Epithelial cell of proximal tubule (primary cell): Measurements from ENCODE around the gene ENTHD1. TPM values are rescaled to one million over a fixed set of nuclear protein-coding genes. Genes with fewer than 3 reads are reported as not detected.

Source experiments
- DNase-seq: peaks from one replicate; pipeline ENCODE4 v3.0.0-alpha.2; 2011; ENCODE audit warnings: low read depth
- H3K4me3 ChIP-seq: 2 replicates; pipeline ENCODE4 v1.5.1; 2011; ENCODE audit warnings: low read depth, mild to moderate bottlenecking, low read length
- total RNA-seq: library from RNA; depleted of rRNA; stranded (reverse); fragments of >200 nt; gene quantifications from 2 replicates; pipeline ENCODE4 v1.2.3, GENCODE V29; 2015
- TF ChIP-seq, protein P1 (sequence below): conservative IDR thresholded peaks from 2 replicates; pipeline ENCODE4 v1.5.1; 2012; ENCODE audit warnings: low read depth, mild to moderate bottlenecking, low read length

ENTHD1 gene
- total RNA-seq, 1 donor from 2014 or later: not detected

DNA sequence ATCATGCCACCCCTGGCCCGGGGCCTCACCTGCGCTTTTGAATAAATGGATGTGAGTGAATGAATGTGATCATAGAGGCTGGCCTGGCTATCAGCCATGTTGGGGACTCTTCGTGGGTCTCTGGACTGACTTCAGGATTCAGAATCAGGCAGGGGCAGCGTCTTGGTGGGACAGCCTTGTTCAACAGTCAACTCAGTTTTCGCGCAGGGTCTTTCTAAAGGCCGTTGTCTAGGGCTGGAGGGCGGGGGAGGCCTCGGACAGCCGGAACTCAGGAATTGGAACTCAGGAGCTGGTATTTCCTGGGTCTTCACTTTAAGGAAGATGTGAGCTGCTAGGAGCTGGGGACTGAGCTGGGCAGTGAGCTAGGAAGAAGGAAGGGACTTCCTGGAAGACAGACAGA, 177.0 kb downstream of the ENTHD1 start:
- no peak overlapping the region for H3K4me3 ChIP-seq
- DNase-seq: no peak
- TF ChIP-seq, protein P1, sequence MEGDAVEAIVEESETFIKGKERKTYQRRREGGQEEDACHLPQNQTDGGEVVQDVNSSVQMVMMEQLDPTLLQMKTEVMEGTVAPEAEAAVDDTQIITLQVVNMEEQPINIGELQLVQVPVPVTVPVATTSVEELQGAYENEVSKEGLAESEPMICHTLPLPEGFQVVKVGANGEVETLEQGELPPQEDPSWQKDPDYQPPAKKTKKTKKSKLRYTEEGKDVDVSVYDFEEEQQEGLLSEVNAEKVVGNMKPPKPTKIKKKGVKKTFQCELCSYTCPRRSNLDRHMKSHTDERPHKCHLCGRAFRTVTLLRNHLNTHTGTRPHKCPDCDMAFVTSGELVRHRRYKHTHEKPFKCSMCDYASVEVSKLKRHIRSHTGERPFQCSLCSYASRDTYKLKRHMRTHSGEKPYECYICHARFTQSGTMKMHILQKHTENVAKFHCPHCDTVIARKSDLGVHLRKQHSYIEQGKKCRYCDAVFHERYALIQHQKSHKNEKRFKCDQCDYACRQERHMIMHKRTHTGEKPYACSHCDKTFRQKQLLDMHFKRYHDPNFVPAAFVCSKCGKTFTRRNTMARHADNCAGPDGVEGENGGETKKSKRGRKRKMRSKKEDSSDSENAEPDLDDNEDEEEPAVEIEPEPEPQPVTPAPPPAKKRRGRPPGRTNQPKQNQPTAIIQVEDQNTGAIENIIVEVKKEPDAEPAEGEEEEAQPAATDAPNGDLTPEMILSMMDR: no peak

DNA sequence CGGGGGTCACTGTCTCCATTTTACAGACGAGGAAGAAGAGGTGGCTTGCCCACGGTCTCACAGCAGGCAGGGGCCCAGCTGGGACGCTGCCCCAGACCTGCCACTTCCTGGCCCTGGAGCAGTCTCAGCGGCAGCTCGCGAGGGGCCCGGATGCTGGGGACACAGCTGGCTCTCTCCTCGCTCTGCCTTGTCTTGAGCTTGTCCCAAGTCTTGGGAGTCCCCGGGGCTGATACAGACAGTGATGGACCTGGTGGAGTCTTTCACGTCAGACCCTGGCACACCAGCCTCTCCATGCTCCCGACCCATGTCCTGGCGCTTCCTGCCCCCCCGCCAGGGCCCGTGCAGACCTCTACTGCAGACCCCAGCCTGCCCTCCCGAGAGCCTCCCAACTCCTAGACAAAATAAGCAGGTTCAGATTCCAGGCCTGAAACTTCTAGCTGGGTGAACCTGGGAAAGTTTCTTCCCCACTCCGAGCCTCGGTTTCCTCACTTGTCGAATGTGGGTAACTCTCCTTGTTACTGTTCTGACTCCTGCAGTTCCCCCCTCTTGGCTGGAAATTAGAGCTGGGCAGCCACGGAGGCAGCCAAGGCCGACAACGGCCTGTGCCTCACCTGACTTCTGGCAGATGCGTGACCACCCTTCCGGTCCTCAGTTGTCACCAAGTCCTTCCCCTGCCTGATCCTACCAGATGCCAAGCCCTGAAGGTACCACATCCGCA, 177.6 kb downstream of the ENTHD1 start:
- no peak for DNase-seq
- no peak overlapping the region for H3K4me3 ChIP-seq
- TF ChIP-seq, protein P1: no peak

DNA sequence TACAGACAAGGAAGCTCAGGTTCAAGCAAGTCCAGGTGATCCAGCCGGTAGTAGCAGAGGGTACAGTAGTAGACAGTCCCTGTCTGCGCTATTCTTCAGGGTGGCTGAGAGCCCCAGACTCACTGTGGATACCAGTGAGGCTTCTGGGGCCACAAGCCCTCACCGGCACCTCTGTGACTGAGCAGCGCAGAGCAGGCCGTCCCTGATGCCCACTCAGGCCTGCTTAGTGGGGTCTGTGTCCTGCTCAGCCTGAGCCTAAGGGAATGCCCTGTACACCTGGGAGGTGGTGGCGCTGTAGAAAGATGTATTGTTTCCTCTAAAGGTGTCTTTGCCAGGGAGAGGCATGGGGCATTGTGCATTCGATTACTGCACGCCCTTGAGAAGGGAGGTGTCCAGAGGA, 179.2 kb downstream of the ENTHD1 start:
- DNase-seq: no peak
- TF ChIP-seq, protein P1: no peak
- no peak overlapping the region for H3K4me3 ChIP-seq

DNA sequence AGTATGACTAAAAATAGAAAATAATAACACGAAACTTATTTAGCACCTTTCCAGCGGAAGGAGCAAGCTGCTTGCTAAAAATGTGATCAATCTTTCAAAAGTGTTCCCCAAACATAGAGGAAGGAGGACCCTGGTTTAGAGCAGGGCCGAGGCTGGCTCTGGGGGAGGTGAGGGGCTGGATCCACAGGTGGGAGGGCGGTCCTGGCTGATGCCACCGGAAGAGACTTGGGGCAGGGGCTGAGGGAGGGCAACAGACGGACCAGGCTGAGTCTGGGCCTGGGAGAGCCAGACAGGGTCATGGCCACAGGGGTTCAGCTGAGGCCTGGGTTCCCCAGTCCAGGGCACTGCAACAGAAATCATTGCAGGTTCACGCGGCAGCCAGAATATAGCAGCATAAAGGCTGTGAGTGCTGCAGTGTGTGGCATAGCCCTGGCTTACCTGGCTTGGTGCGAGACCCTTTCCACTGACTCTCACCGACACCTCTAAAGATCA, 179.7 kb downstream of the ENTHD1 start:
- TF ChIP-seq, protein P1: no peak
- H3K4me3 ChIP-seq: no peak overlapping the region
- no peak for DNase-seq

DNA sequence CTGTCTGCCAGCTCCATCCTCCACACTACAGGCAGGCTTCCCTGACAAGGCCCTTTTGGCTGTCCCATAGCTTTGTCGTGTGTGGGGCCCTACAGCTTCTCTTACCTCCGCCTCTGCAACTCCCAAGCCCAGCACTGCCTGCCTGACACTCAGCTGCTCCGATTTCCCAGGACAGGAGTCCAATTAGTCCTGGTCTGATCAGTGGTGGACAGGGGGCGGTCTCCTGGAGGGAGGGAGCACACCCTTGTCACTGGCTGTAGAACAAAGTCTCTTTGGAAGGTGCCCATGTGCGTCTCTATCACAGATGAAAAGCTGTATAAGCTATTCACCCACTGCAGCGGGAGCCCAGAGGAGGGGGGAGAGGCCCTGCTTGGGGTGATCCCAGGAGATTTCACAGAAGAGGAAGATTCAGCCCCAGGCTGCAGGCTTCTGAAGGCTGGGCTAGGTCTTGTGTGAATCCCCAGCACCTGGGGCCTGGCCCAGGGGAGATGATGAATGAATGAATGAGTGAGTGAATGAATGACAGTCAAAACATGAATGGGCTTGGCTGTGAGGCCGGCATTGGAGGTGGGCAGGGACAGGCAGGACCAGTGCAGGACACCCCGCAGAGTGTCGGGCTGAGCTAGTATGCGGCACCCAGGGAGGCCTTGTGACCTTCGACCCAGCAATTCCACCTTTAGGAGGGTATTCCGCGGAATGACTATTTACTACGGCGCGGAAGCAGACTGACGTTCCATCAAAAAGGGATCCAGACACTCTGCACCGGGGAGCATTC, 180.6 kb downstream of the ENTHD1 start:
- TF ChIP-seq, protein P1: no peak
- DNase-seq: no peak
- no peak overlapping the region for H3K4me3 ChIP-seq

DNA sequence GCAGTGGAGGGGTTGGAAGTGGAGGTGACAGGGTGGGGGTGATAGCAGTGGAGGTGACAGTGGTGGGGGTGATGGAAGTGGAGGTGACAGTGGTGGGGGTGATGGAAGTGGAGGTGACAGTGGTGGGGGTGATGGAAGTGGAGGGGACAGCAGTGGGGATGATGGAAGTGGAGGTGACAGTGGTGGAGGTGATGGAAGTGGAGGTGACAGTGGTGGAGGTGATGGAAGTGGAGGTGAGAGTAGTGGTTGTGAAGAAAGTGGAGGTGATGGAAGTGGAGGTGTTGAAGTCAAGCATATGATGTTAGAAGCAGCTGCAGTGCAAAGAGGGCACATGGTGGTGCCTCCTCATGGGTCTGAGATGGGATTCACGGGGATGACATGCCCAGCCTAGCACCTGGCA, 181.5 kb downstream of the ENTHD1 start:
- no peak overlapping the region for H3K4me3 ChIP-seq
- TF ChIP-seq, protein P1: no peak

More for the DNA sequence above, 181.5 kb downstream of the ENTHD1 start:
- no peak for DNase-seq
